ENCODE results near the gene RASA3.

RASA3 gene

GRCh38 chr13:114130131-114130836 lies 2.1 kb downstream of the RASA3 start:
- DNase-seq (ENCODE audit: low spot score) (no peak), ATAC-seq (ENCODE audit: low read depth) (no peak)
- peaks cover 19% of the 10 kb centered on the region for H3K4me1 ChIP-seq (ENCODE audit: insufficient read depth, poor library complexity, severe bottlenecking)
- H3K4me3 ChIP-seq (ENCODE audit: severe bottlenecking), result peak overlapping the region; percentile 85
- H3K9me3 ChIP-seq (ENCODE audit: severe bottlenecking), result no peaks in the 10 kb centered on the region
- no peaks in the 10 kb centered on the region for H3K27me3 ChIP-seq (ENCODE audit: insufficient read depth, poor library complexity, severe bottlenecking)
- TF ChIP-seq CTCF (IDR thresholded peaks at IDR 0.05; ENCODE audit: poor library complexity, severe bottlenecking), result no peak
- H3K27ac ChIP-seq (ENCODE audit: poor library complexity, severe bottlenecking), result peak overlapping the region; percentile 79
- no peaks in the 10 kb centered on the region for H3K36me3 ChIP-seq (ENCODE audit: low read depth)

GRCh38 chr13:114129649-114130062 lies 2.8 kb downstream of the RASA3 start:
- ATAC-seq (ENCODE audit: low read depth), result no peak
- H3K27ac ChIP-seq (ENCODE audit: poor library complexity, severe bottlenecking), result peak overlapping the region; percentile 79

GRCh38 chr13:114128624-114129522 lies 3.5 kb downstream of the RASA3 start:
- H3K9me3 ChIP-seq (ENCODE audit: severe bottlenecking), result no peaks in the 10 kb centered on the region
- no peaks in the 10 kb centered on the region for H3K27me3 ChIP-seq (ENCODE audit: insufficient read depth, poor library complexity, severe bottlenecking)
- H3K27ac ChIP-seq (ENCODE audit: poor library complexity, severe bottlenecking), result peak overlapping the region; percentile 79
- DNase-seq (ENCODE audit: low spot score) (no peak), ATAC-seq (ENCODE audit: low read depth) (no peak; the same call in 2 of the 3 replicates)
- TF ChIP-seq CTCF (IDR thresholded peaks at IDR 0.05; ENCODE audit: poor library complexity, severe bottlenecking), result no peak
- H3K4me1 ChIP-seq (ENCODE audit: insufficient read depth, poor library complexity, severe bottlenecking), result peaks cover 19% of the 10 kb centered on the region
- H3K36me3 ChIP-seq (ENCODE audit: low read depth), result no peaks in the 10 kb centered on the region; the same call in 1 of the 2 replicates
- H3K4me3 ChIP-seq (ENCODE audit: severe bottlenecking), result no peak overlapping the region

More at GRCh38 chr13:114129649-114130062, 2.8 kb downstream of the RASA3 start:
- H3K4me1 ChIP-seq (ENCODE audit: insufficient read depth, poor library complexity, severe bottlenecking), result peaks cover 19% of the 10 kb centered on the region
- no peaks in the 10 kb centered on the region for H3K36me3 ChIP-seq (ENCODE audit: low read depth)
- TF ChIP-seq CTCF (IDR thresholded peaks at IDR 0.05; ENCODE audit: poor library complexity, severe bottlenecking), result no peak
- DNase-seq (ENCODE audit: low spot score), result no peak
- no peaks in the 10 kb centered on the region for H3K9me3 ChIP-seq (ENCODE audit: severe bottlenecking)
- H3K4me3 ChIP-seq (ENCODE audit: severe bottlenecking), result no peak overlapping the region
- H3K27me3 ChIP-seq (ENCODE audit: insufficient read depth, poor library complexity, severe bottlenecking), result no peaks in the 10 kb centered on the region

- DNase-seq (ENCODE audit: low spot score) (no peak), ATAC-seq (ENCODE audit: low read depth) (no peak)
- Histone ChIP-seq H3K4me1 (ENCODE audit: insufficient read depth, poor library complexity, severe bottlenecking) (peaks cover 19% of the 10 kb centered on the region), H3K9me3 (ENCODE audit: severe bottlenecking) (no peaks in the 10 kb centered on the region), H3K4me3 (ENCODE audit: severe bottlenecking) (no peak overlapping the region), H3K27me3 (ENCODE audit: insufficient read depth, poor library complexity, severe bottlenecking) (no peaks in the 10 kb centered on the region), H3K27ac (ENCODE audit: poor library complexity, severe bottlenecking) (peak overlapping the region; percentile 79), H3K36me3 (ENCODE audit: low read depth) (no peaks in the 10 kb centered on the region; the same call in 1 of the 2 replicates)
- TF ChIP-seq CTCF (IDR thresholded peaks at IDR 0.05; ENCODE audit: poor library complexity, severe bottlenecking), result no peak
These were observed 4.1 kb downstream of the RASA3 start for GRCh38 chr13:114128348-114128623.

Data from RWPE2 (cell line).